Measurements from ENCODE around the gene EFCAB8. TPM values are rescaled to one million over a fixed set of nuclear protein-coding genes. Genes with fewer than 3 reads are reported as not detected.
A peak's percentile ranks its signal among the peaks of the same experiment; 100 is the strongest.

EFCAB8 gene
- total RNA-seq, 1 experiment from 2014 or later, result 0.09 TPM

GRCh38 chr20:32972181-32973076 is 113.7 kb downstream of the EFCAB8 start:
- peak overlapping the region in 2 of 3 experiments; percentile 3 to 12; a peak in 2 of 7 replicates for H3K27ac Mint-ChIP-seq
- H4K91ac ChIP-seq (ENCODE audit: insufficient read length, low read depth, low read length), result peak overlapping the region; percentile 8
- peak overlapping the region; percentile 12 for H3K18ac ChIP-seq (ENCODE audit: insufficient read length, low read depth, low read length)
- no peak overlapping the region for H2BK20ac ChIP-seq (ENCODE audit: low read depth, low read length, poor library complexity, severe bottlenecking)
- H2AK5ac ChIP-seq (ENCODE audit: insufficient read length, low read length), result no peak overlapping the region
- H3K4me3 Mint-ChIP-seq, result no peak overlapping the region
- no peaks in the 10 kb centered on the region for H3K9me3 ChIP-seq (ENCODE audit: control insufficient read depth, low read depth, low read length)
- H3K23me2 ChIP-seq (ENCODE audit: insufficient read length, low read depth, low read length, poor library complexity, severe bottlenecking), result no peaks in the 10 kb centered on the region
- H2BK15ac ChIP-seq (ENCODE audit: low read depth, low read length), result no peak overlapping the region
- WGBS (ENCODE audit: extremely low coverage, insufficient read length, low lambda C conversion rate), result no CpG with 5 or more reads among the region's 13 CpGs
- no peak for TF ChIP-seq CTCF (conservative IDR thresholded peaks at IDR 0.05)
- H3K4ac ChIP-seq (ENCODE audit: low read depth, low read length), result no peak overlapping the region
- H3K27ac ChIP-seq (ENCODE audit: insufficient read length, low read depth, low read length), result no peak overlapping the region
- H3K36me3 Mint-ChIP-seq (ENCODE audit: insufficient read depth in 1 of 3, low read depth in 3 of 3), result peaks cover 0 to 8% (median 8%) of the 10 kb centered on the region in 3 experiments; a peak in 5 of 7 replicates
- peaks cover 8 to 11% of the 10 kb centered on the region in 2 experiments for H3K9me3 Mint-ChIP-seq
- no peak overlapping the region for H3K23ac ChIP-seq (ENCODE audit: insufficient read length, low read depth, low read length)
- no peak overlapping the region for H3K4me2 ChIP-seq (ENCODE audit: insufficient read depth, insufficient read length, low read length)
- H2BK12ac ChIP-seq (ENCODE audit: insufficient read length, low read depth, low read length), result no peak overlapping the region
- H3K56ac ChIP-seq (ENCODE audit: insufficient read length, low read depth, low read length), result no peak overlapping the region
- no peaks in the 10 kb centered on the region for H3K79me1 ChIP-seq (ENCODE audit: insufficient read depth, low read depth, low read length, poor library complexity, severe bottlenecking)
- peak overlapping the region; percentile 16 for H3K14ac ChIP-seq (ENCODE audit: insufficient read depth, low read length)
- H3K4me1 ChIP-seq (ENCODE audit: insufficient read depth, low read length), result peaks cover 4% of the 10 kb centered on the region; the same call in 1 of the 2 replicates
- no peak overlapping the region for H2AFZ ChIP-seq (ENCODE audit: low read length)
- no peaks in the 10 kb centered on the region; the same call in 1 of the 2 replicates for H3K27me3 ChIP-seq (ENCODE audit: insufficient read depth, low read length)
- H4K8ac ChIP-seq (replicated peaks; ENCODE audit: insufficient read length, low read depth, low read length), result no peak overlapping the region
- no peaks in the 10 kb centered on the region for H4K20me1 ChIP-seq (ENCODE audit: control insufficient read depth, insufficient read depth, insufficient read length)
- no peak overlapping the region for H4K5ac ChIP-seq (ENCODE audit: insufficient read length, low read depth, low read length)
- H3K79me2 ChIP-seq (ENCODE audit: insufficient read depth, low read length), result no peaks in the 10 kb centered on the region
- H2BK5ac ChIP-seq (ENCODE audit: insufficient read length, low read length), result no peak overlapping the region
- DNase-seq, result peak; percentile 47
- no peak overlapping the region for H2BK120ac ChIP-seq (ENCODE audit: low read depth, low read length, poor library complexity, severe bottlenecking)
- H3T11ph ChIP-seq (ENCODE audit: low read length), result no peak overlapping the region
- H3K4me1 Mint-ChIP-seq, result peaks cover 14 to 21% of the 10 kb centered on the region in 2 experiments
- no peak overlapping the region for H3K9ac ChIP-seq (ENCODE audit: extremely low read depth, insufficient read length, low read length)
- H3K27me3 Mint-ChIP-seq (ENCODE audit: low read depth), result peaks cover 7% of the 10 kb centered on the region

Data from H9 (cell line).